OCI-LY7 (cell line): ENCODE data around the gene HNF1A.

Source experiments
- CTCF ChIP-seq: fragments of 200-600 bp; sonication (generic); conservative IDR thresholded peaks from 2 replicates; pipeline ENCODE4 v1.5.1; 2014; ENCODE audit warnings: mild to moderate bottlenecking, antibody characterized with exemption, low read length, moderate library complexity, mixed read lengths
- EZH2phosphoT487 ChIP-seq: fragments of 200-600 bp; sonication (generic); IDR thresholded peaks from 2 replicates; pipeline ENCODE4 v1.6.1; 2018; ENCODE audit warnings: low read depth, borderline replicate concordance, mild to moderate bottlenecking, mixed run types, antibody characterized with exemption, low read length, moderate library complexity, mixed read lengths

- TF ChIP-seq CTCF (no peak), EZH2phosphoT487 (no peak)
Observed at GRCh38 chr12:120972870-120973543, 5.3 kb upstream of the HNF1A start.
